Omental fat pad (tissue), 4 donors: ENCODE data around the gene SPTA1. TPM values are rescaled to one million over a fixed set of nuclear protein-coding genes. Genes with fewer than 3 reads are reported as not detected.

ENCODE experiments used
- ATAC-seq: fragments of 150-250 bp; one replicate; pipeline ENCODE4 v1.9.1; 2016; ENCODE audit warnings: mild to moderate bottlenecking, moderate library complexity; ENCODE audit not compliant: low FRiP score
- DNase-seq: peaks from one replicate; pipeline ENCODE4 v3.0.0-alpha.2; 2019; ENCODE audit warnings: low spot score
- total RNA-seq, 4 donors: library from RNA; depleted of rRNA; stranded (reverse); fragments of >200 nt; gene quantifications; one replicate each; pipeline ENCODE4 v1.1.0, GENCODE V29; 2016
- TF ChIP-seq, protein P1 (sequence below), 3 donors: fragments of 450-650 bp; IDR thresholded peaks; one replicate each; pipeline ENCODE4 v1.5.1; 2016 to 2017; ENCODE audit warnings: antibody characterized with exemption in 3 of 3, mild to moderate bottlenecking in 3 of 3, moderate library complexity in 2 of 3

Gene SPTA1
- total RNA-seq, 4 donors from 2014 or later: 0.36 to 1.8 (median 0.83) TPM

GRCh38 chr1:158687037-158687436, 522 bp upstream of the SPTA1 start:
- ATAC-seq: no peak
- TF ChIP-seq, protein P1, sequence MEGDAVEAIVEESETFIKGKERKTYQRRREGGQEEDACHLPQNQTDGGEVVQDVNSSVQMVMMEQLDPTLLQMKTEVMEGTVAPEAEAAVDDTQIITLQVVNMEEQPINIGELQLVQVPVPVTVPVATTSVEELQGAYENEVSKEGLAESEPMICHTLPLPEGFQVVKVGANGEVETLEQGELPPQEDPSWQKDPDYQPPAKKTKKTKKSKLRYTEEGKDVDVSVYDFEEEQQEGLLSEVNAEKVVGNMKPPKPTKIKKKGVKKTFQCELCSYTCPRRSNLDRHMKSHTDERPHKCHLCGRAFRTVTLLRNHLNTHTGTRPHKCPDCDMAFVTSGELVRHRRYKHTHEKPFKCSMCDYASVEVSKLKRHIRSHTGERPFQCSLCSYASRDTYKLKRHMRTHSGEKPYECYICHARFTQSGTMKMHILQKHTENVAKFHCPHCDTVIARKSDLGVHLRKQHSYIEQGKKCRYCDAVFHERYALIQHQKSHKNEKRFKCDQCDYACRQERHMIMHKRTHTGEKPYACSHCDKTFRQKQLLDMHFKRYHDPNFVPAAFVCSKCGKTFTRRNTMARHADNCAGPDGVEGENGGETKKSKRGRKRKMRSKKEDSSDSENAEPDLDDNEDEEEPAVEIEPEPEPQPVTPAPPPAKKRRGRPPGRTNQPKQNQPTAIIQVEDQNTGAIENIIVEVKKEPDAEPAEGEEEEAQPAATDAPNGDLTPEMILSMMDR (IDR thresholded peaks at IDR 0.05): no peak
- no peak for DNase-seq

DNA sequence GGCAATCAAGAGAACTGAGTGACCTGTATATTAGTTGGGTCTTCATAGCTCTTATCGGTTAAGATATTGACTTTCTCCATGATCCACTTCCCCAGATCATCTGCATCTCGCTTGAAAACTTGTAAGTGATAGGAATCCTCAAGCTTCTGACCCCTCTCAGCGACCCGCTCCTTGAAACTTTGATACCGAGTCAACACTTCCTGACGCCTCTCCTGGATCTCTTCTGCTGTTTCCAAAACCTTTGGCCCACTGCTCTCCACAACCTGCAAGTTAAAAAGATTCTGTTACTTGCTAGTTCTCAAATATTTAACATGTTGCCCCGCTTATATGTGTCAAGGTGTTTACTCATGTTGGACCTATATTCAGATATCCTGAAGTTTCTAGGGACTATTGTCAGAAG, 1.4 kb downstream of the SPTA1 start:
- ATAC-seq (no peak), DNase-seq (no peak)
- TF ChIP-seq, protein P1 (IDR thresholded peaks at IDR 0.05): no peak

DNA sequence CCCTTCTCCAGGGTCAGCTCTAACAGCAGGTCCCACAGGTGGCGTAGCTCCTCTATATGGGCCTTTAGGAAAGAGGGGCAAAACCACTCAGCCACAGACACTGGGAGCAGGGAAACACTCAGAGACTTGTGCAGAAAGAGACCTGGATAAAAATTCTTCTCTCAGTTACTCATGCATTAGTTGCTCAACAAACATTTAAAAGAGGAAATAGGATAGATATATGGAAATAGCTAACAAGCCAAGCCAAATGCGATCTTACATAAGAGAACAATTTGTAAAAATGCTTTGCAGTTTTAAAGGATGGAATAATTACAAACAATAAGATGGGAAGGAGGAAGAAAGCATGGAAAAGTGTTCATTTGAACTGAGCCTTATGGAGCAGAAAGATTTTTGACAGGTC, 4.9 kb downstream of the SPTA1 start:
- DNase-seq: no peak
- TF ChIP-seq, protein P1 (IDR thresholded peaks at IDR 0.05): no peak
- ATAC-seq: no peak

- DNase-seq: no peak
- TF ChIP-seq, protein P1 (IDR thresholded peaks at IDR 0.05): no peak
- ATAC-seq: no peak
These were observed 7.2 kb downstream of the SPTA1 start for GRCh38 chr1:158679289-158679688.

DNA sequence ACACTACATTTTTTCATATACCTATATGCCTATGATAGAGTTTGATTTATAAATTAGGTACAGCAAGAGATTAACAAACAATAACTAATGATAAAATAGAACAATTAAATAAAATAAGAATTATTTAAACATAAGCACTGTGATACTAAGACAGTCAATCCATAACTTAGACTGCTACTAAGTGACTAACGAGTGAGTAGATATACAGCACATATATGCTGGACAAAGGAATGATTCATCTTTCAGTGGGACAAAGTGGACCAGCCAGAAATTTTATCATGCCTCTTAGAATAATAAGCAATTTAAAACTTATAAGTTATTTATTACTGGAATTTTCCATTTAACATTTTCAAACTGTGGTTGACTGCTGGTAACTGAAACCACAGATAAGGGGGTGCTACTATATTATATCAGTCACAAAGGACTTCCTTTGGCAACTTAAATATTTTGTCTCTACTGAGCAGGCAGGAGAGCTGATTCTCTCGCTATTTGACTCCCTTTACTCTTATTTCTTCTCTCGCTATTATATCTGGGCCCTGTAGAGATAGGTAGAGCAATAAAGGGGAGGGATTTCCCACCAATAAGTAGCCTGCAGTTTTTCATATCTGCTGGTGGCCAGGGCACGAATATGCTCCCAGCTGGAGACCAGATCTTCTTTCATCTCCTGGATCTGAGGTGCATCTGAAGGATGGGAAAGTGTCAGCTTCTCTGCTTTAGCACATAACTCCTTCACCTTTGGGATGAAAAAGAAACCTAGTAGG, 10.8 kb downstream of the SPTA1 start:
- ATAC-seq (no peak), DNase-seq (no peak)
- TF ChIP-seq, protein P1 (IDR thresholded peaks at IDR 0.05): no peak

GRCh38 chr1:158674302-158674701, 12.2 kb downstream of the SPTA1 start:
- TF ChIP-seq, protein P1 (IDR thresholded peaks at IDR 0.05): no peak
- no peak for DNase-seq
- no peak for ATAC-seq

- ATAC-seq: no peak
- TF ChIP-seq, protein P1 (IDR thresholded peaks at IDR 0.05): no peak
These were observed 20.5 kb downstream of the SPTA1 start for GRCh38 chr1:158666037-158666436.

More at GRCh38 chr1:158666037-158666436, 20.5 kb downstream of the SPTA1 start:
- DNase-seq: no peak
